Measurements from ENCODE around the gene NLRP9. TPM values are rescaled to one million over a fixed set of nuclear protein-coding genes. Genes with fewer than 3 reads are reported as not detected.

The NLRP9 gene
- total and polyA plus RNA-seq, 2 of the 8 experiments (the other 6 are each of a cell fraction or from before 2014, with no cell fraction given): not detected

- Histone ChIP-seq H3K27ac (ENCODE audit: low read depth, low read length) (no peak overlapping the region), H2AK5ac (ENCODE audit: low read depth, low read length) (no peak overlapping the region), H4K20me1 (replicated peaks in 1 of 2; ENCODE audit: control insufficient read depth in 1 of 2, insufficient read depth in 2 of 2, low read length in 2 of 2) (peaks cover 23 to 37% of the 10 kb centered on the region in 2 experiments), H2BK12ac (ENCODE audit: low read depth, low read length) (no peak overlapping the region), H3K14ac (ENCODE audit: insufficient read length) (no peak overlapping the region), H3K23me2 (ENCODE audit: low read depth, low read length) (peaks cover 5% of the 10 kb centered on the region; the same call in 1 of the 2 replicates), H4K8ac (ENCODE audit: extremely low read depth, insufficient read depth, low read length) (no peak overlapping the region), H3K18ac (ENCODE audit: extremely low read depth, low read length) (no peak overlapping the region), H3K56ac (replicated peaks; ENCODE audit: insufficient read length, low read depth, low read length) (no peak overlapping the region), H3K79me2 (ENCODE audit: control insufficient read depth in 1 of 2, insufficient read depth in 2 of 2, low read length in 2 of 2) (peaks cover 19 to 64% of the 10 kb centered on the region in 2 experiments), H2AFZ (ENCODE audit: low read length) (no peak overlapping the region), H4K91ac (replicated peaks; ENCODE audit: insufficient read length, low read length) (no peak overlapping the region), H3K23ac (ENCODE audit: insufficient read length) (no peak overlapping the region), H3K4me1 (replicated peaks in 1 of 4; ENCODE audit: control insufficient read depth in 3 of 4, insufficient read depth in 4 of 4, low read length in 3 of 4) (peaks cover 0 to 11% (median 6%) of the 10 kb centered on the region in 4 experiments; a peak in 5 of 7 replicates), H3K4ac (replicated peaks; ENCODE audit: insufficient read length, low read depth, low read length) (no peak overlapping the region), H3K36me3 (ENCODE audit: control insufficient read depth in 2 of 4, insufficient read depth in 4 of 4, low read length in 3 of 4) (peaks cover 18 to 30% (median 23%) of the 10 kb centered on the region in 4 experiments), H2BK5ac (ENCODE audit: low read depth, low read length) (no peak overlapping the region), H3K79me1 (ENCODE audit: low read depth, low read length) (peaks cover 14% of the 10 kb centered on the region), H4K5ac (ENCODE audit: insufficient read length, low read depth, low read length) (no peak overlapping the region), H2BK20ac (ENCODE audit: low read length) (no peak overlapping the region), H3K4me3 (ENCODE audit: extremely low read depth in 1 of 4, insufficient read depth in 2 of 4, low read depth in 3 of 4, low read length in 4 of 4) (no peak overlapping the region), H2BK120ac (replicated peaks; ENCODE audit: low read depth, low read length) (no peak overlapping the region), H3K27me3 (replicated peaks in 1 of 4; ENCODE audit: control insufficient read depth in 3 of 4, extremely low read depth in 1 of 4, insufficient read depth in 3 of 4, low read length in 3 of 4) (no peaks in the 10 kb centered on the region), H2BK15ac (ENCODE audit: low read length) (no peak overlapping the region), H3K9me3 (ENCODE audit: insufficient read depth in 2 of 2, low read depth in 1 of 2, low read length in 1 of 2) (no peaks in the 10 kb centered on the region), H3K9ac (replicated peaks in 1 of 4; ENCODE audit: extremely low read depth in 1 of 4, low read depth in 3 of 4, low read length in 3 of 4) (no peak overlapping the region), H3K4me2 (ENCODE audit: insufficient read depth in 1 of 2, low read depth in 2 of 2, low read length in 2 of 2) (no peak overlapping the region)
- ChIA-PET POLR2A (ENCODE audit: partially characterized antibody) (interaction anchor here (0.7 to 7.1 kb wide), 3 partner anchors 14 to 32 kb away, joined by 4 to 75 read pairs (median 5); partner anchors contain the start of gene ZNF580), CTCF (ENCODE audit: partially characterized antibody) (interaction anchor here (1.1 to 2.0 kb wide), 5 partner anchors 10 to 46 kb away, joined by 3 to 19 read pairs (median 7); no protein-coding TSS in a partner anchor)
- DNase-seq (ENCODE audit: low read depth in 1 of 2, low spot score in 2 of 2) (no peak), FAIRE-seq (no peak)
- 88% methylated on average over 5 of the region's 5 CpGs; no CpG with 5 or more reads in 1 of the 2 experiments for WGBS, 2 experiments (ENCODE audit: extremely low coverage in 1 of 2, insufficient coverage in 1 of 2, insufficient read length in 1 of 2, insufficient replicate concordance in 2 of 2, low coverage in 1 of 2, low lambda C conversion rate in 2 of 2, missing lambda C conversion rate in 1 of 2)
- TF ChIP-seq RBBP5 (IDR thresholded peaks at IDR 0.05; ENCODE audit: borderline replicate concordance, low read depth, low read length) (no peak), EZH2 (IDR thresholded peaks at IDR 0.05; ENCODE audit: low read depth, low read length, severe bottlenecking) (no peak), KDM1A (IDR thresholded peaks at IDR 0.05; ENCODE audit: borderline replicate concordance, low read length) (no peak), PHF8 (conservative IDR thresholded peaks at IDR 0.05; ENCODE audit: low read depth, low read length) (no peak), CEBPB (IDR thresholded peaks at IDR 0.05; ENCODE audit: low read depth, low read length) (no peak), FOSL1 (IDR thresholded peaks at IDR 0.05; ENCODE audit: insufficient read depth, low read depth, low read length) (no peak), SRF (IDR thresholded peaks at IDR 0.05; ENCODE audit: low read depth, low read length) (no peak), SIN3A (conservative IDR thresholded peaks at IDR 0.05 in 1 of 2, IDR thresholded peaks at IDR 0.05 in 1 of 2; ENCODE audit: low read depth in 1 of 2, low read length in 2 of 2) (no peak), NRF1 (IDR thresholded peaks at IDR 0.05; ENCODE audit: low read depth, low read length) (no peak), SP2 (IDR thresholded peaks at IDR 0.05; ENCODE audit: low read length) (no peak), BACH1 (IDR thresholded peaks at IDR 0.05; ENCODE audit: low read length) (no peak), SP1 (IDR thresholded peaks at IDR 0.05; ENCODE audit: low read depth, low read length) (no peak), CREB1 (IDR thresholded peaks at IDR 0.05) (no peak), GTF2F1 (IDR thresholded peaks at IDR 0.05; ENCODE audit: borderline replicate concordance, low read depth, low read length) (no peak), KDM5A (IDR thresholded peaks at IDR 0.05; ENCODE audit: low read length) (no peak)
These were observed 65.8 kb downstream of the NLRP9 start for GRCh38 chr19:55672418-55672817.

All from H1 (cell line).